ENCODE data around the gene LAMB4.

GRCh38 chr7:108132551-108133265 is 2.5 kb upstream of the LAMB4 start:
- TF ChIP-seq CTCF (IDR thresholded peaks at IDR 0.05) (no peak), POLR2A (IDR thresholded peaks at IDR 0.05) (no peak)
